ENCODE measurements around the gene ERVW-1.
"Not testable (repeated sequence)": the region's sequence is repeated elsewhere in the genome, so short reads cannot be mapped to it uniquely, and the experiment has no call there.

The ERVW-1 gene

DNA sequence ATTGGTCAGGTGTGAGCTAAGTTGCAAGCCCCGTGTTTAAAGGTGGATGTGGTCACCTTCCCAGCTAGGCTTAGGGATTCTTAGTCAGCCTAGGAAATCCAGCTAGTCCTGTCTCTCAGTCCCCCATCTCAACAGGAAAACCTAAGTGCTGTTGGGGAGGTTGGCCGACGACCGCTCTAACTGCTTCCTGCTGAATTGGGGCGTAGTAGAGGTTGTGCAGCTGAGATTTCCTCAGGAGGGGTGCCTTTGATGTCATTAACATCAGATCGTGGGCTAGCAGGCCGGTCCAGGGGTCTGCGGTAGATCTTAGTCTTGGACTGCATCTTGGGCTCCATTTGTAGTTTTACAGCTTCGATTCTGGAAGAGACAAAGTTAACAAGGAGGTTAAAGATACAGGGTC lies 9.2 kb downstream of the ERVW-1 start:
- DNase-seq: not testable (repeated sequence)

- DNase-seq: no peak
Observed at GRCh38 chr7:92466682-92467081, 11.1 kb downstream of the ERVW-1 start.

DNA sequence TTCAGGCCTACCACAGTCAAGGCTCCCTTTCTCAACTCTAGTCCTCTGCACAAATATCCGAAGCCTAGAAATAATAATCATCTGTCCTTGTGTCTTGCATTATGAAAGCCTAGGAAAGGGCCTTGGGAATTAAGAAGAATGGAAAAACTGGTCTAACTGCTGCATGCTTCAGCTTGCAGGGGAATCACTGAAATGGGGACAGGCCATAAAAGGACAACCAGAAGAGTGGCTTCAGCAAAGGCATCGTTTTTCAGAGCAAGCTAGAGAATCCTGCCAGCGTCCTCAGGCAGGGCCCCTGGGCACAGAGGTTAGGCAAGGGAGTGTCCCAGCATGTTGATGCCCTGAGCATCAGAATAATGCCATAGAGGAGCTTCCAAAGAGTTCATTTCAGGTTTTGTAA lies 13.2 kb downstream of the ERVW-1 start:
- no peak for DNase-seq

GRCh38 chr7:92462560-92462959 lies 15.2 kb downstream of the ERVW-1 start:
- DNase-seq: no peak

DNA sequence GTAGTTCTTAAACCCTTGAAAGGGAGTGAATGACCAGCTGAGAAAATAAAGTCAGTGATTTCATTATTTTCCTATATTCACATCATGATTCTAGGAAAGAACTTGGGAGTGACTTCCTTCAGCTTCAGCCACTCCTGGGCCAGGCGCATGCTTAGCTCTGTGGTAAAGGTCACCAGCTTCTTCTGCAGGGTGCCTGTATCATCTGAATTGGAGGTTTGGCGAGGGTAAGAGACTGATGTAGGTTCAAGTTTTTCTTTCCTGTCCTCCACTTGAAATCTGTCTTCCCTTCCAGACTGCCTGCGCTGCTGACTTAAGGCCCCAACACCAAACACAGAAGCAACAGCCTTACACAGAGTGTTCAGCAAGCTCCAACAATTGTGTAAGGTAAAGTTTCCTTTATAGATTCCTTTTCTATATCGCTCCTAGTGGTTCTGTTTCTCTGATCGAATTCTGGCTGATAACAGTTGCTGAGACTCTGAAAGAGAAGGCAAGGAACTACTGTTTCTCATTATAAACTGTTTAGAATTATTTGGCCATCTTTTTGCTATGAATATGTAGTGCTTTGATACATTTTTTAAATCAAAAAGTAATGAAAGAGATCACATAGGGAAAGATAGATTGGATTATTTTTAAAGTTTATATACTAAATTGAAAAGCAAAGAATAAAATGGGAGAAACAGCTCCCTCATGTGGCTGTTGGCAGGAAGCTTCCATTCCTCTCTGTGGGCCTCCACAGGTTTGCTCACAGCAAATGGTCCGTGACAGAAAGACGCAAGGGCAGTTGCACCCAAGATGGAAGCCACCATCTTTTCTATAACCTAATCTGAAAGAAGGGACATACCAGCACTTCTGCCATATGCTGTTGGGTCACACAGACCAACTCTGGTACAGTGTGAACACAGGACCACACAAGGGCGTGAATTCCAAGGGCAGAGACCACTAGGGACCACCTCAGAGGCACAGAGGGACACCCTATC lies 16.4 kb downstream of the ERVW-1 start:
- DNase-seq: peak; percentile 31

GRCh38 chr7:92460510-92460909 lies 17.2 kb downstream of the ERVW-1 start:
- no peak for DNase-seq

DNA sequence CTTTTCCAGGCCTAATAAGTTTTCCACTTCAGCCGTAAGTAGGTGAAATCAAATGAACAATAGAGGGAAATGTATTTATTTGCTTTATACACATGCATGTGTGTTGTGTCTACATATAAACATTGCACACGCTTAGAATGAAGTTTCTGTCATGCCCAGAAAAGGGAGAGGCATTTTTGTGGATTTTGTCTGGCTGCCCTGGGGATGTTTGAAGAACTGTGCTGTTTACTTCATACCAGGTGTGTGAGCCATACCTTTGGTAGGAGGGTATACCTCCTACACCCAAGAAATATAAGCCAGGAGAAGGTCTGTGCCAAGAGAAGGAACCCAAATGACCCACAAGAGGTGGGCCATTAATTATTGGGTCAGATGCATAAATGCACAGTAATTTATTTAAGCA lies 17.6 kb downstream of the ERVW-1 start:
- DNase-seq: no peak

DNA sequence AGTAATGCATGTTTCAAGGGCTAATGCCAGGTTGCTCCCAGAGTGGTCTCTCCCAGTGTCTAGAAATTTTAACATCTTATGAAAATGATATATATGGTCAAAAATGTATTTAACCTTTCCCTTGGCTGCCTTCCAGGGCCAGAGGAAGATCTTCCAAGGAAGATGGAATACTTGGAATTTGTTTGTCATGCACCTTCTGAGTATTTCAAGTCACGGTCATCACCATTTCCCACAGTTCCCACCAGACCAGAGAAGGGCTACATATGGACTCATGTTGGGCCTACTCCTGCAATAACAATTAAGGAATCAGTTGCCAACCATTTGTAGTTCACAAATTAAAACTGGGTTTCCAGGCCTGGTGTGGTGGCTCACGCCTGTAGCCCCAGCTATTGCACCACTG lies 21.5 kb downstream of the ERVW-1 start:
- DNase-seq: no peak

DNA sequence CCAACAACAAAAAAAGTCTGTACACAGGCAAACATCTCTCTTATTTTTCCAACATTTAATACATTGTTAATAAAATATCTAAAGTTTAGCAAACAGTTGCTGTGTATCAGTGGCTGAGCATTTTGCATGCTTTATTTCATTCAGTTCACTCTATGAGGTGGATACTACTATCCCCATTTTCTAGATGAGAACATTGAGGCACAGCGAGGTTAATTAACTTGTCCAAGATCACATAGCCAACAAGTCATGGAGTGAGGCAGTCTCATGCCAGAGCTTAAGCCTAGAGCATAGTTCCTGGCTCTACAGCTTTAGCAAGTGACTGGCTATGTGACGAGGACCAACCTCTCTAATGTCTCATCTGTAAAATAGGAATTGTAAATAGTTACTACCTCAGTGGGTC lies 26.1 kb downstream of the ERVW-1 start:
- DNase-seq: no peak

GRCh38 chr7:92448205-92448747 lies 29.5 kb downstream of the ERVW-1 start:
- peak; percentile 47 for DNase-seq

DNA sequence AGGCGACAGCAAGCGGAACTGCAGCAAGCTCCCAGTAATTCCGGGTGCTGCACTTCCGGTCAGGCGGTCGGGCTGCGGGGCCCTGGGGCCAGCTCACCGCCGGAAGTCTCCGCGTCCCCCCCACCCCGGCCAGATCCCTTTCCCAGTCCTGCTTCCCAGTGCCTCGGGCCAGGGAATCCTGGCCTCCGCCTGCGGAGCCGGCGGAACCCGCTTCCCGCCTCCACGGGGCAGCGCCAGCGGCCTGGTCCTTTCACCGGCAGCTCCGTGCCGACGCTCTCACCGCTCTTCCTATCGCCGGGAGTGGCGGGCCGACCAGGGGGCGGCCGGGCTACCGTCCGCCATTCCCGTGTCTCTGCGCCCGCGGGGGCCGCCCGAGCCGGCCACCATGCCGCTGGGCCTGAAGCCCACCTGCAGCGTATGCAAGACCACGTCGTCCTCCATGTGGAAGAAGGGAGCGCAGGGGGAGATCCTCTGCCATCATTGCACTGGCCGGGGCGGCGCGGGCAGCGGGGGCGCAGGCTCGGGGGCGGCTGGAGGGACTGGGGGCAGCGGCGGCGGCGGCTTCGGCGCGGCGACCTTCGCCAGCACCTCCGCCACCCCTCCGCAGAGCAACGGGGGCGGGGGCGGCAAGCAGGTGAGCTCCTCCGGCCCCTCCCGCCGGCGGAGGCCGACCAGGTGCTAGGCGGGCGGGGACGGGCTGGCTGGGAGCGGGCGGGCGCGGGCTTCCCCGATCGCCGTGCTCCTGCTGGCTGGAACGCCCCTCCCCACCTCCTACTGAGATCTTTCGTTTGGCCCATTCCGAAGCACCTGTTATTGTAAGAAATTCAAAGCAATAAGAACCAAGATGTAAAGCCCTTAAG lies 30.2 kb downstream of the ERVW-1 start, which contains the start of gene GATAD1:
GATAD1 (plus strand) TSS at position 138 of the 860 bp plus-strand sequence; CDS start at position 386, 248 bp downstream.
- peak; percentile 95 for DNase-seq

- DNase-seq: no peak
Observed at GRCh38 chr7:92446869-92447344, 30.8 kb downstream of the ERVW-1 start.

DNA sequence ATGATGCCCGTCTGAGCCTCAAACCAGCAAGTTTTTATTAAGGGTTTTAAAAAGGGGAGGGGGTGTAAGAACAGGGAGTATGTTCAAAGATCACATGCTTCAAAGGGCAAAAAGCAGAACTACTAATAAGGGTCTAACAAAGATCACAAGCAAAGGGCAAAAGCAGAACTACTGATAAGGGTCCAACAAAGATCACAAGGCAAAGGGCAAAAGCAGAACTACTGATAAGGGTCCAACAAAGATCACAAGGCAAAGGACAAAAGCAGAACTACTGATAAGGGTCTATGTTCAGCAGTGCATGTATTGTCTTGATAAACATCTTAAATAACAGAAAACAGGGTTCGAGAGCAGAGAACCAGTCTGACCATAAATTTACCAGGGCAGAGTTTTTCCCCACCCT lies 35.0 kb downstream of the ERVW-1 start:
- DNase-seq: not testable (repeated sequence)

DNA sequence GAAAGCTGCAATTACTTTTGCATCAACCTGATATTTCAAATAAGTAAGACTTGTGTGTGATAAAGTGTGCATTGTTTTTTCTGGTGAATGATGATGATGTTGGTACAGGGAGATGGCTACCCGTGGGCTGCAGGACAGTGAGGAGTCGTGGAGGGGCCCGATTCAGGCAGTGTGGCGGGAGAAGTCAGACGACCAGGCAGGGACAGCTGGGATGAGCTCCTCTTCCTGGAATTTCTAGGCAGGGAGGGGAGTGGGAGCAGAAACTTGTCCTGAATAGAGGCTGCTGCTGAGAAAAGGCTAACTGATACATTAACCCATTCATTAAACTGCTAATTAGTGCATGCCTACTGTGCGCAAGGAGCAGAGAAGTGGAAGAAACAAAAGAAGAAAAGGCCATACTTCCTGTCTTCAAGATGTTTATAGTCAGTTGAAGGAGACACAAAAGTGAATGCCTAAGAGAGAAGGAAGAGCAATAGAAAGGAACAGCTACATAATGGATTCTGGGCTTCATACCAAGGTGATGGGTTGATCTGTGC lies 39.7 kb downstream of the ERVW-1 start:
- no peak for DNase-seq

DNA sequence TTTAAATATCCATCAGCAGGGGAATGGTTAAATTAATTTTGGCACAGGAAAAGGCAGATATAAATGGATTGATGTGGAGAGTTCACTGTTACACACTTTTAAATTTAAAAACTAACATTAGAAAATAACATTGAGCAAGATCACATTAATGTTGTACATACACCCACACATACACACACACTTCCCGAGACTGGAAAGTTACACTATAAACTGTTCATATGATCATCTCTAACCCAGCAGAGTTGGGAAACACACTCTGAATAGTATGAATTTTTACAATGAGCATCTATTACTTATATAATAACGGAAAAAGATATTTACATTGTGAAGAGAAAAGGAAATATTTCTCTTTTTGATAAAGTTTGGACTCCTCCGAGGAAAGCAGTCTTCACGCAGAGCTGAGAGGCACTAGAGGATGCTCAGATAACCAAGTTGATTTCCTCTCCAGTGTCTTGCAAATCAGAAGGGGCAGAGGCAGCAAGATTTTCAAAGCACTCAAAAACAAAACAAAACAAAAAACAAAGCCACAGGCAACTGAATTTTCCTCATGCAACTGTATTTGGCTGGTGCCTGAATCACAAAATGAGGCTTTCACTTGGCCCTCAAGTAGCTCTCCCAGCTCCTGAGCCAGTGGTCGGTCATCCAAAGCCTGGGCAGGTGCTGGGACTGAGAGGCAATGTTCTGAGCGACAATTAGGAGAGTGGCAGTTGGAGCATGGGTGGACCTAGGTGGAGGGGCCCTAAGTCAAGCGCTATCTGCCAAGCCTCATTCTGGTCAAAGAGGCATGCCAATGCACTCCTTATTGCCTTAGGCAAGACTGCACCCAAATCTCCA lies 40.9 kb downstream of the ERVW-1 start:
- DNase-seq: no peak

DNA sequence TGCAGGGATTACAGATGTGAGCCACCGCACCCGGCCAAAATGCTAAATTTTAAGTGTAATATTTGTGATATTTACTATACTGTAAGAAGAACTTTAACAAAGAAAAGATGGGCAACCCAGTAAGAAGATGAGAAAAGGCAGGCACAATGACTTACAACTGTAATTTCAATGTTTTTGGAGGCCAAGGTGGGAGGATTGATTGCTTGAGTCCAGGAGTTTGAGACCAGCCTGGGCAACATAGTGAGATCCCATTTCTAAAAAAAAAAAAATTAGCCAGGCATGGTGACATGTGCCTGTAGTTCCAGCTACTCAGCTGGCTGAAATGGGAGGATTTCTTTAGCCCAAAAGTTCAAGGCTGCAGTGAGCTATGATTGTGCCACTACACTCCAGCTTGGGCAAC lies 42.2 kb downstream of the ERVW-1 start:
- DNase-seq: no peak

DNA sequence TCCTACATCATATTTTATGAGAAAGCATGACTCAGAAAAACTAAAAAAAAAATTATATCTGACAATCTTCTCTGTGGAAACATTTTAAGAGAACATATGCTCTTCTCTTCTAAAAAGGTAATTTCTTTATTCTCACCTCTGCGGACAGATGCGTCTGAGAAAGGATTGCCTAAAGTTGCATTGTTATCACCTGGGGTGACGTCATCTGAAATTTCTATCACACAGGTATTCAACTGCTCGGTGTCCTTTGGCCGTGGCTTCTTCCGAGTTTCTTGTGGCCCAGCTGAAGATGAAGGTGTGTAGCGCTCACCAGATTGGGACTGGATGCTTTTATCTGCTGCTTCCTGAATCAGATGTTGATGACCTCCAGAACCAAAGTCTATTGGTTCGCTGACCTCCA lies 44.7 kb downstream of the ERVW-1 start:
- no peak for DNase-seq

DNA sequence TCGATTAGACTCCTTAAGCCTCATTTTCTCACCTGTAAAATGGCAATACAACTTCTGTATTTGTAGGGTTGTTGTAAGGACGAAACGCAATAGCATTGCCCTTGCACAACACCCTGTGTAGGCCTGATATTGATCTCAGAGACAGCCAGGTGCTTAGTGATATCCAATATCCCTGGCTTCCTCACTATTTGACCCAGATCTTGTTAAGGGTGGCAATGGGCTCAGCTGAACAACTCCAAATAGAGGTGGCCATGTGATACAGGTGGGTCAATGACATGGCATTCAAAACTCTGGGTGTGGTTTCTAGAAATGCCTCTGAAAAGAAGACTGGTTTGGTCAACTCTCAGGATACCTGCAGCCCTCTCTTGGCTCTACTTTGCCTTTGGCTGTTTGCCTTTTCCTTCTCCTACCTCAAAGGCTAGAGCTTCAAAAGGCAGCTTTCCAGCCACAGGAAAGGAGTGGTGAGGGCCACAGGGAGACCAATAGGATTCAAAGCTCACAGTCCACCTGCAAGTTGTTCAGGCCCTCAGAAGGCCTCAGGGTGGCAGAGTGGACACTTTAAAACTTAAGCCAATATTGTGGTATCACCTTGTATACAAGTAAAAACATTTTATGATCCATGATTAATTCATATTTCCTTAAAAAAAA lies 45.3 kb downstream of the ERVW-1 start:
- no peak for DNase-seq

DNA sequence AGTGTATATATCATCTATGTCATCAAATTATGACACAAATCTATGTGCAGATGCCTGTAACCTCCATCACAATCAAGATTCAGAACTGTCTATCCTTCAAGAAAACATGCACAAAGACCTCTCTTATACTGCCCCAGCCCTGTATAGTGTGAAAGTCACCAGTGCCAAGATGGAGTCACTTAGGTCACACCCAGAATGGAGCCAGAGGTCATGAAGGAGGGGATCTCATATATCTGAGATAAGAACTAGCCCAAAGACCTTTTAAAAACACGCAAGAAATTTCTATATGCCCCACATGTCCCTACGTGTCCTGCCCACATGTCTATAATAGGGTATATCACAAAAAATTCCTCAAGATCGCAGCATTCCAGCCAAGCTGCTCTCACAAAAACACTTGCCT lies 50.6 kb downstream of the ERVW-1 start:
- DNase-seq: no peak

DNA sequence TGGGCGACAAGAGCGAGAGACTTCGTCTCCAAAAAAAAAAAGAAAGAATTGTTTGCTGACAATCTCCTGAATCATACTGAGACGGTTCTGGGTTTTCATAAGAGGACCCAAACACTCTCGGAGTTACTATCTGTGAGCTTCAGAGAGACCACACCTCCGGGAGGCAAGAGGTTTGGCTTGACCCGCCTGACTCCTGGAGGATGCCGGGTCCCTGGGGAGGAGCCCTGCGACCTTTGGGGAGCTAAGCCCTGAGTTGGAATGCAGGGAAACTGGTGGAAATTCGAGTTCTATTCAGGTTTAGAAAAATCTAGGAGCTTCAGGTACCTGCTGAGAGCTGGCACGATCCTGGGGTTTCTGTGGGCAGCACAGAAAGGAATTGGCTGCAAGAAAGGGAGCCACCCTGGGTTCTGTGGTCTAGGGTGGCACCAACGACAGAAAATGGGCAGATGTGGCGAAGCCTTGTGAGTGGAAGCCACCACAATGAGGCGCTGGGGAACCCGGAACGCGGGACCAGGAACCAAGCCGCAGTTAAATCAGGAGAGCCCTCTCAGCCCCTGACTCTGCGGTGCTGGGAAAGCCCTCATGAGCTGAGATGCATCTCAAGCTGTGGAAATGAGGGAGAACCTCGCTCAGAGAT lies 52.3 kb downstream of the ERVW-1 start:
- DNase-seq: no peak

GRCh38 chr7:92423710-92424131 lies 54.0 kb downstream of the ERVW-1 start:
- no peak for DNase-seq
